HEK293T (cell line): Measurements from ENCODE around the gene TGFBR3L.

ENCODE experiments used
- CTCF ChIA-PET: fragments of 350-600 bp; formaldehyde crosslinking; extraction: SDS; loops from one replicate; lab custom pipeline; 2021; ENCODE audit warnings: antibody characterized with exemption, inconsistent platforms; lab: Yijun Ruan, JAX
- POLR2A ChIA-PET: fragments of 350-600 bp; formaldehyde crosslinking; extraction: SDS; loops from one replicate; lab custom pipeline; 2020; ENCODE audit warnings: antibody characterized with exemption, inconsistent platforms; lab: Yijun Ruan, JAX
- DNase-seq: peaks from one replicate; pipeline ENCODE4 v3.0.0; 2012; ENCODE audit warnings: mixed read lengths; ENCODE audit errors: extremely low spot score
- ARNT ChIP-seq: fragments of 450-650 bp; IDR thresholded peaks from 2 replicates; pipeline ENCODE4 v1.6.1; 2017; ENCODE audit warnings: mild to moderate bottlenecking
- BHLHE40 ChIP-seq: fragments of 450-650 bp; IDR thresholded peaks from 2 replicates; pipeline ENCODE4 v1.6.1; 2016; ENCODE audit warnings: mild to moderate bottlenecking, moderate library complexity, borderline replicate concordance
- CTBP1 ChIP-seq: fragments of 450-650 bp; IDR thresholded peaks from 2 replicates; pipeline ENCODE4 v1.6.1; 2016; ENCODE audit warnings: borderline replicate concordance
- ELF4 ChIP-seq: fragments of 450-650 bp; IDR thresholded peaks from 2 replicates; pipeline ENCODE4 v1.6.1; 2017; ENCODE audit warnings: antibody characterized with exemption
- FOXK2 ChIP-seq: fragments of 450-650 bp; IDR thresholded peaks from 2 replicates; pipeline ENCODE4 v1.6.1; 2016; ENCODE audit warnings: mild to moderate bottlenecking
- FOXM1 ChIP-seq: fragments of 450-650 bp; IDR thresholded peaks from 2 replicates; pipeline ENCODE4 v1.6.1; 2017; ENCODE audit warnings: mild to moderate bottlenecking, borderline replicate concordance
- HDGF ChIP-seq: fragments of 450-650 bp; IDR thresholded peaks from 2 replicates; pipeline ENCODE4 v1.6.1; 2017; ENCODE audit warnings: antibody characterized with exemption, borderline replicate concordance
- L3MBTL2 ChIP-seq: fragments of 450-650 bp; conservative IDR thresholded peaks from 2 replicates; pipeline ENCODE4 v1.6.1; 2016; ENCODE audit warnings: mild to moderate bottlenecking
- LEF1 ChIP-seq: fragments of 450-650 bp; IDR thresholded peaks from 2 replicates; pipeline ENCODE4 v1.6.1; 2017; ENCODE audit warnings: mild to moderate bottlenecking, borderline replicate concordance
- NFRKB ChIP-seq: fragments of 450-650 bp; IDR thresholded peaks from 2 replicates; pipeline ENCODE4 v1.6.1; 2016; ENCODE audit warnings: mild to moderate bottlenecking, moderate library complexity
- SP1 ChIP-seq: fragments of 450-650 bp; IDR thresholded peaks from 2 replicates; pipeline ENCODE4 v1.6.1; 2017
- SUZ12 ChIP-seq: fragments of 450-650 bp; IDR thresholded peaks from 2 replicates; pipeline ENCODE4 v1.6.1; 2016; ENCODE audit warnings: mild to moderate bottlenecking
- TARDBP ChIP-seq: fragments of 450-650 bp; IDR thresholded peaks from 2 replicates; pipeline ENCODE4 v1.6.1; 2016
- ZNF384 ChIP-seq: fragments of 450-650 bp; IDR thresholded peaks from 2 replicates; pipeline ENCODE4 v1.6.1; 2016
- TF ChIP-seq, protein P1 (sequence below): fragments of 450-650 bp; IDR thresholded peaks from 2 replicates; pipeline ENCODE4 v1.6.1; 2016

Gene TGFBR3L

GRCh38 chr19:7923295-7924191 lies 8.9 kb downstream of the TGFBR3L start:
- ChIA-PET POLR2A (interaction anchor here (1.6 kb wide), 1 partner anchor 36 kb away, joined by 3 read pairs; the partner anchor contains the start of gene LRRC8E), CTCF (no interaction called here)
- TF ChIP-seq L3MBTL2 (no peak), FOXK2 (no peak), BHLHE40 (no peak), NFRKB (no peak), FOXM1 (no peak)
- DNase-seq = no peak

DNA sequence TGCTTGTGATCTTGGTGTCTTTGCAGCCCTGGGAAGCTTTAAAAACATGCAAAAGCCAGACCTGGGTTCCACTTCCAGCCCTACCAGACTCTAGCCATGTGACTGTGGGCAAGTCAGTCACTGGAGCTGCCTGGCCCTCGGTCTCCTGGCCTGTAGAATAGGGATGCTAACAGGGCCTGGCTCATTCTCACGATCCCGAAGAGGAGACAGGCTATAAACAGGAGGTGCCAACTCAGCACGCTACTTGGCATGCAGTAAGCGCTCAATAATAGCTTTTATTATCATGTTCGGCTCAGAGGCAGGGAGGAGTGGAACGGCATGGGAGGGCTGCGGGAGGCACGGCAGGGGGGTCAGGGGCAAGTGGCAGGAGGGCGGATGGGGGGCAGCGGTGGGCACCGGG lies 9.6 kb downstream of the TGFBR3L start:
- ChIA-PET CTCF (no interaction called here), POLR2A (interaction anchor here (1.6 kb wide), 1 partner anchor 36 kb away, joined by 3 read pairs; the partner anchor contains the start of gene LRRC8E)
- TF ChIP-seq CTBP1 (no peak), FOXM1 (no peak), SUZ12 (no peak), ARNT (no peak), ZNF384 (no peak), HDGF (no peak), FOXK2 (no peak), L3MBTL2 (no peak), TARDBP (no peak)
- TF ChIP-seq, protein P1, sequence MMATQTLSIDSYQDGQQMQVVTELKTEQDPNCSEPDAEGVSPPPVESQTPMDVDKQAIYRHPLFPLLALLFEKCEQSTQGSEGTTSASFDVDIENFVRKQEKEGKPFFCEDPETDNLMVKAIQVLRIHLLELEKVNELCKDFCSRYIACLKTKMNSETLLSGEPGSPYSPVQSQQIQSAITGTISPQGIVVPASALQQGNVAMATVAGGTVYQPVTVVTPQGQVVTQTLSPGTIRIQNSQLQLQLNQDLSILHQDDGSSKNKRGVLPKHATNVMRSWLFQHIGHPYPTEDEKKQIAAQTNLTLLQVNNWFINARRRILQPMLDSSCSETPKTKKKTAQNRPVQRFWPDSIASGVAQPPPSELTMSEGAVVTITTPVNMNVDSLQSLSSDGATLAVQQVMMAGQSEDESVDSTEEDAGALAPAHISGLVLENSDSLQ = no peak
- no peak for DNase-seq

DNA sequence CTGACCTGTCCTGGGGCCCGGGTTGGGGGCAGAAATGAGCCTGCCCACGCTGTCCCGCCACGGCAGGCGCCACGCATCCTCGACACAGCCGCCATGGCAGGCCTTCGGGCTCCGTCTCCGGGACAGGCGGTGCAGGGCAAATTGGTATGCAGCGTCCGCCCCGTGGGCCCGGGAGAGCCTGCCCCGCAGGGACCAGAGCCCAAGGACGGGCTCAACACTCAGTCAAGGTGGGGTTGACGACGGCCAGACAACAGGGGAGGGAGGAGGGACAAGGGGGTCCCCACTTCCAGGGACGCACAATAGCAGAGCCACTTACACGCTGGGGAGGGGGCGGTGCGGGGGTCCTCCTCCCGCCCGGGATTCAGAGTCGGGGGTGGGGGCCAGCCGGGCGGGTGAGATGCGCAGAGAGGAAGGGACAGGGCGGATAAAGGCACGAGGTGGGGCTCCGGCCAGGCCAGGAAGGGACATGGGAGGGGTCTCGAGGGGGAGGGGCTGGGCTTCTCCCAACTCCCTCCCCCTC lies 10.1 kb downstream of the TGFBR3L start:
- no peak for TF ChIP-seq BHLHE40
- POLR2A ChIA-PET = no interaction called here
- no peak for DNase-seq
- CTCF ChIA-PET = no interaction called here

GRCh38 chr19:7925171-7925851 lies 10.7 kb downstream of the TGFBR3L start:
- DNase-seq = peak; percentile 85
- TF ChIP-seq, protein P1 = no peak
- TF ChIP-seq TARDBP (no peak), SP1 (no peak), FOXM1 (no peak), LEF1 (no peak), L3MBTL2 (peak; percentile 95), NFRKB (no peak)
- POLR2A ChIA-PET = interaction anchor here (0.9 kb wide), 1 partner anchor 19 kb away, joined by 3 read pairs; no protein-coding TSS in a partner anchor
- CTCF ChIA-PET = no interaction called here

- peak; percentile 89 for DNase-seq
- POLR2A ChIA-PET = interaction anchor here (0.9 to 1.0 kb wide), 2 partner anchors 11 to 18 kb away, joined by 3 read pairs; no protein-coding TSS in a partner anchor
- CTCF ChIA-PET = no interaction called here
These were observed 11.5 kb downstream of the TGFBR3L start, which contains the start of gene CTXN1 for GRCh38 chr19:7926021-7926726. CTXN1 (minus strand) TSS chr19:7926135; CDS start chr19:7925538, 597 bp downstream.

DNA sequence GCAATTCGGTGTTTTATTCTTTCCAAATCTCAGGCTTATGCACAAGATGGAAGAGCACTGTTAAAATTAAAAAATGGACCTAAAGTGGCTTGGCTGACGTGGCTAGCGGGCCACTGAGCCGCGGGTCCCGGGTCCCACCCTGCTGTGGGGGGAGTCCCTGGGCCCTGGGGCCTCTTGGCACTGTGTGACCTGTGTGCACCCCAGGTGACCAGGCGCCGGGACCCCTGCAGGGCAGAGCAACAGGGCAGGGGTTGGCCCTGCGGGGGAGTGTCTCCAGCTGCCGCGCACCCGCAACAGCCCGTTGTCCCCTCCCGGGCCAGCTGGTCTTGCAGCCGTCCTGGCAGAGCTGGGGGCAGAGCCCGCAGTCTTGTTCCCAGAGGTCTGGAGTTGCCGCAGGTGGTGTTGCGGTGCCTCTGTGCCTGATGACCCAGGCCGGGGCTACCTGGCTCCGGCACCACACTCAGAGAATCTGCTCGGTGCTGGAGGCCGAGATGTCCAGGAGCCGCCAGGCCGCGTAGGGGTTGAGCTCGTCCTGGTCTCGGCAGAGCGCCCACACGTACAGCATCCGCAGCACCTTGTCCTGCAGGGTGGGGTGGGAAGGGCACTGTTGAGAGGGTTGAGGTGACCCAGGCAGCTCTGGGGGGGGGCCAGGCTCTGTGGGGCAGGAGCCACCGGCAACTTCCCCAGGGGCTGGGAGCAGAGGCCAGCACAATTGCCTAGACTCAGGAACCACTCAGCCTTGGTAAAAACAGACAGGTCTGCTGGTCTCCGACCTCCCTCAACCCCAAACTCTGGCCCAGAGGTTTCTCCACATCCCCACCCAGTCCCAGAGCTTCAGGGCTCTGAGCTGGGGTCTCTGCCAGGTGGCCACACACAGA lies 12.3 kb downstream of the TGFBR3L start:
- ChIA-PET CTCF (interaction anchor here (1.0 kb wide), 1 partner anchor 74 kb away, joined by 3 read pairs; no protein-coding TSS in a partner anchor), POLR2A (interaction anchor here (0.9 to 1.5 kb wide), 3 partner anchors 11 to 18 kb away, joined by 3 to 4 read pairs (median 3); no protein-coding TSS in a partner anchor)
- no peak for DNase-seq
- TF ChIP-seq SP1 = no peak
- TF ChIP-seq HDGF = no peak
- no peak for TF ChIP-seq BHLHE40
- TF ChIP-seq NFRKB = no peak

More at GRCh38 chr19:7926021-7926726, 11.5 kb downstream of the TGFBR3L start, which contains the start of gene CTXN1:
- TF ChIP-seq FOXK2 (no peak), ELF4 (no peak)
